ENCODE measurements around the gene DHCR7.

DNA sequence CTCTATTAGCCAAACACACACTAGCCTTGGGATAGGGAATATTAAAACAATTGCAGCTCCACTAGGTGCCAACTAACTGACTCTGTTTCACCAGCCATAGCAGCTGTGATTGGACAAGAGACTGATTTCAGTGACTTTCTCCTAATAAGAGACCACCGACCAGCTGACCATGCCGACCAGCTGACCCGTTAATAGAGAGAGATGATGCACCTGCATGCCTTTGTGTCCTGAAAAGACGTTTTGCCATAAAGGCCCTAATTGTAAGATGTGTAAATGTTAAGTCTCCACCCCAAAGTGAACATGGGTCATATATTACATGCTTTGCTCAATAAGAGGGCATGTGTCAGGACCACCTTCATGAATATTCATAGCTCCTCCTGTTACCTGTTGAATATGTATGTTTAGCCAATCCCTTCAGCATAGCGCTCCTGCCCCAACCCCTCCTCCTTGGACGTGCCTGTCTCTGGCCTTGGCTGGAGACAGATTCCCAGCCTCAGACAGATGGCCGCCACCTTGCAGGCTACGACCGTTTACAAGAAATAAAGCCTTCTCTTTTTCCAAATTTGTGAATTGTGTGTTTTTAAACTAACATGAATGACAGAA lies 3.5 kb upstream of the DHCR7 start:
- TF ChIP-seq, protein P1, sequence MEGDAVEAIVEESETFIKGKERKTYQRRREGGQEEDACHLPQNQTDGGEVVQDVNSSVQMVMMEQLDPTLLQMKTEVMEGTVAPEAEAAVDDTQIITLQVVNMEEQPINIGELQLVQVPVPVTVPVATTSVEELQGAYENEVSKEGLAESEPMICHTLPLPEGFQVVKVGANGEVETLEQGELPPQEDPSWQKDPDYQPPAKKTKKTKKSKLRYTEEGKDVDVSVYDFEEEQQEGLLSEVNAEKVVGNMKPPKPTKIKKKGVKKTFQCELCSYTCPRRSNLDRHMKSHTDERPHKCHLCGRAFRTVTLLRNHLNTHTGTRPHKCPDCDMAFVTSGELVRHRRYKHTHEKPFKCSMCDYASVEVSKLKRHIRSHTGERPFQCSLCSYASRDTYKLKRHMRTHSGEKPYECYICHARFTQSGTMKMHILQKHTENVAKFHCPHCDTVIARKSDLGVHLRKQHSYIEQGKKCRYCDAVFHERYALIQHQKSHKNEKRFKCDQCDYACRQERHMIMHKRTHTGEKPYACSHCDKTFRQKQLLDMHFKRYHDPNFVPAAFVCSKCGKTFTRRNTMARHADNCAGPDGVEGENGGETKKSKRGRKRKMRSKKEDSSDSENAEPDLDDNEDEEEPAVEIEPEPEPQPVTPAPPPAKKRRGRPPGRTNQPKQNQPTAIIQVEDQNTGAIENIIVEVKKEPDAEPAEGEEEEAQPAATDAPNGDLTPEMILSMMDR (IDR thresholded peaks at IDR 0.05; ENCODE audit: poor library complexity) = no peak
- no peak for TF ChIP-seq EZH2 (IDR thresholded peaks at IDR 0.05; ENCODE audit: borderline replicate concordance)

Measured in hepatocyte (in vitro differentiated cells).